Head of caudate nucleus (tissue), 42 donors: ENCODE measurements around the gene WDPCP.
"Not testable (repeated sequence)": the region's sequence is repeated elsewhere in the genome, so short reads cannot be mapped to it uniquely, and the experiment has no call there.

ENCODE experiments used
- DNase-seq, 42 donors: peaks; one replicate each; pipeline versions ENCODE4 v3.0.0 to v3.0.0-alpha.2; 2020 to 2021; ENCODE audit warnings: mixed read lengths in 7 of 42
- intact Hi-C: fragments of 100-400 bp; cut with DNase I; formaldehyde crosslinking; loops from one replicate; pipeline ENCODE4 v1.15.0; 2022

WDPCP gene

GRCh38 chr2:63334910-63335309 is 253.4 kb downstream of the WDPCP start:
- no peak for DNase-seq
- intact Hi-C loops, result no loop called here

- intact Hi-C loops, result no loop called here
- no peak for DNase-seq
Measured at GRCh38 chr2:63326473-63326872, 261.8 kb downstream of the WDPCP start.

DNA sequence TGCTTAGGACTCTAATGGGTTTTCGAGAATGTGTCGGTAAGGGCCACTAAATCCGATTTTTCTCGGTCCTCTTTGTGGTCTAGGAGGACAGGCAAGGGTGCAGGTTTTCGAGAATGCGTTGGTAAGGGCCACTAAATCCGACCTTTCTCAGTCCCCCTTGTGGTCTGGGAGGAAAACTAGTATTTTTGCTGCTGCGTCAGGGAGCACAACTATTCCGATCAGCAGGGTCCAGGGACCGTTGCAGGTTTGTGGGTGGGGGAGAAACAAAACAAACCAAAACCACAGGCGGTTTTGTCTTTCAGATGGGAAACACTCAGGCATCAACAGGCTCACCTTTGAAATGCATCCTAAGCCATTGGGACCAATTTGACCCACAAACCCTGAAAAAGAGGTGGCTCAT is 264.6 kb downstream of the WDPCP start:
- intact Hi-C loops, DNase-seq: not testable (repeated sequence)

- intact Hi-C loops, DNase-seq: not testable (repeated sequence)
Measured at GRCh38 chr2:63321973-63322372, 266.3 kb downstream of the WDPCP start.

DNA sequence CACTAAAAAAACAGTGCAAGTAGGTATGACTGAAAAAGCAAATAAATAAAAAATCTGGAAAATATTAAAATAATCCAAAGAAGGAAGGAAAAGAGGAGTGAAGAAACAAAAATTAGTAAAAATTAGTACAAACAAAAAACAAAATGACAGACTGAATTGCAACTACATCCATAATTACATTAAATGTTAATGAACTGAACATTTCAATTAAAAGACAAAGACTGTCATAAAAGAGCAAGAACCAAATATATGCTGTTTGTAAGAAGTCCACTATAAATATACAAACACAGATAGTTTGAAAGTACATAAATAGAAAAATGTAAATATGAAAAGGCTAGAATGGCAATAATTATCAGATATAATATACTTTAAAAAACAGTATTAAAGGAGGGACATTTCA is 267.6 kb downstream of the WDPCP start:
- no peak for DNase-seq
- intact Hi-C loops, result no loop called here

- intact Hi-C loops, result no loop called here
- DNase-seq, result no peak
Measured at GRCh38 chr2:63310614-63311013, 277.7 kb downstream of the WDPCP start.

GRCh38 chr2:63301481-63301880 is 286.8 kb downstream of the WDPCP start:
- intact Hi-C loops, result no loop called here
- no peak for DNase-seq

DNA sequence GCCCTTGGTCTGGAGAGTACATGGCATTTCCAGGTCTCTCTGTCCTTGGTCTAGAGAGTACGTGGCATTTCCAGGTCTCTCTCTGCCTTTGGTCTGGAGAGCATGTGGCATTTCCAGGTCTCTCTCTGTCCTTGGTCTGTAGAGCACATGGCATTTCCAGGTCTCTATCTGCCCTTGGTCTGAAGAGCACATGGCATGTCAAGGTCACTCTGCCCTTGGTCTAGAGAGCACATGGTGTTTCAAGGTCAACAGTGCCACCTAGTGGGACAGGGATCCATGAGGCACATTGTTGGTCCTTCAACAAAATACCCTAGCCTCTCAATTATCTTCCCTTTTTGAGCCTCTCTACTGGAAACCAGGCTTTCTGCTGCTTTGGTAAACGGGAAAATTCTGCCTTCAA is 287.4 kb downstream of the WDPCP start:
- intact Hi-C loops, result no loop called here
- DNase-seq, result no peak

DNA sequence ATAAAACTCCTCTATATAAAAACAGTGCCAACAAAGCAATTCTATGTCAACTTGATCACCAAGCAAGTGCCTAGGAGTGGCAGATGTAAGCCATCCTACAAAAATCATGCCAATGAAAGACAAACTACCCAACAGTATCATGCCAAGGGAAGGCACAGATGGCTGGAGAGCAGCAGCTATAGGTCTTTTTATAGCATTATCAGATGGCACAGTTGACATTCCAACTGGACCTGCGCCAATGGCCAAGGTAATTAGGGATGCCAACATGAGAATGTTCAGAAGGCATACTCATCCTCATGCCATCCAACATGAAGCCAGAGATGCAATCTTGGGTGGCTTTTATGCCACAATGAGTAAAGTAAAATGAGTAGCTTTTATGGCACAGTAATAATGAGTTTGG is 300.3 kb downstream of the WDPCP start:
- DNase-seq, result no peak
- intact Hi-C loops, result no loop called here

DNA sequence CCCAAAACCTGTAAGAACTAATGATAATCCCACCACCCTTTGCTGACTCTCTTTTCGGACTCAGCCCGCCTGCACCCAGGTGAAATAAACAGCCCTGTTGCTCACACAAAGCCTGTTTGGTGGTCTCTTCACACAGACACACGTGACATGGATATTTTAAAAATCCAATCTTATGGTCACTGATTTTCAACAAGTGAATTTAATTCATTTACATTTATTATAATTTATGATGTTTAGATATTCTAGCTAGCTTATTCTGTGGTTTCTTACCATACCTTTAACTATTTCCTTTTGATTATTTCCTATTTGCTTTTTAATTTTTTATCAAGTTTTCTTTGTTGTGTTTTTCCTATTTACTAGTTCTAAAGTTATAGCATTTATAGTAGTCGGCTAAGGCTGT is 301.8 kb downstream of the WDPCP start:
- intact Hi-C loops, DNase-seq: not testable (repeated sequence)

DNA sequence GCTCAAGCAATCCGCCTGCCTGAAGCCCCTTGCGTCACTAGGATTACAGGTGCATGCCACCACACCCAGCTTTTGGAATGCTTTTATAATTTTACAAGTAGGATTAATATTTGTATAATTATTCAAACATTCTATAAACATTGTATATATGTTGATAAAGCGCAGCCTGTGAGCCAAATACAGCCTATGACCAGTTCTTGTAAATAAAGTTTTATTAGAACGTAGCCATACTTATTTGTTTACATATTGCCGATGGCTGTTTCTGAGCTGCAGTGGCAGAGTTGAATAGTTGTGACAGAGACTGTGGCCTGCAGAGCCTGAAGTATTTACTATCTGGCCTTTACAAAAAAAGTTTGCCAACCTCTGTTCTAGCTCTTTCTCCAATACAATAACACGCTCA is 305.0 kb downstream of the WDPCP start:
- no peak for DNase-seq
- intact Hi-C loops, result no loop called here

GRCh38 chr2:63272560-63272959 is 315.7 kb downstream of the WDPCP start:
- no peak for DNase-seq
- intact Hi-C loops, result no loop called here

DNA sequence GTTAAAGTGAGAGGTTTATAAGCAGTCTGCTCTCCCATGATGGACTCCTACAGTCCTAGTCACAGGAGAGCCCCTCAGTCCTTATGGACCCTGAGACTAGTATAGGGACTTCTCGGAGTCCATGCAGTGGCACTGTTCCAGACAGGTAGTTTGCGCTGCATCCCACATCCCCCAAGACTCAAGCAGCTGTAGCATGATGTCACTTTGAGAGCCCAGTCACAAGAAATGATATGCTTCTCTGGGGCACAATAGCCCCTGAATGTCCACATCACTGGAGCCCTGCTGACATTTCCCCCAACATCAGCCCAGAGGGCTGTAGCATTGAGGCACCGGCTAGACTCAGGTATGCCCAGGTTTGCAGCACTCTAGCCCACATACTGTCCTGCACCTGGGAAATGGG is 317.6 kb downstream of the WDPCP start:
- no peak for DNase-seq
- intact Hi-C loops, result no loop called here

GRCh38 chr2:63268946-63269345 is 319.3 kb downstream of the WDPCP start:
- no peak for DNase-seq
- intact Hi-C loops, result no loop called here

- no peak for DNase-seq
- intact Hi-C loops, result no loop called here
Measured at GRCh38 chr2:63261137-63261621, 327.1 kb downstream of the WDPCP start.

DNA sequence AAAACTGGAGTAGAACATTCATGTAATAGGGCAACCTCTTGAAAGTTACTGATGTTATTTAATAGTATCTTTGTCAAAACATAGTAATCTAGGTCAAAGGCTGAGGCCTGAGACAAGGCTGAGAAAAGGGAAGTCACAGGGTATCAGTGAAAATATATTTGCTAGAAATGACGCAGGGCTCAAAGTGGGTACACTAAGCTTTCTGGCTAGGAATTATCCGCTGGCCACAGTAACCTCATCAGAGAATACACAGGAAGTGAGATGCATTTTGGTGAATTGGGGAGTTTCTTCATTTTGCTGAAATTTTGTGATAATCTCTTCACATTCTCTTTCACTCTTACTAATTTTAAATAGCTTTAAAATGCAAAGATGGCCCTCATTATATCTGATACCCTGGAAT is 330.8 kb downstream of the WDPCP start:
- DNase-seq, result peak in 1 of 42 donors; percentile 3
- intact Hi-C loops, result no loop called here

- no peak for DNase-seq
- intact Hi-C loops, result no loop called here
Measured at GRCh38 chr2:63249161-63249560, 339.1 kb downstream of the WDPCP start.

- intact Hi-C loops, result no loop called here
- no peak for DNase-seq
Measured at GRCh38 chr2:63242747-63243146, 345.5 kb downstream of the WDPCP start.

DNA sequence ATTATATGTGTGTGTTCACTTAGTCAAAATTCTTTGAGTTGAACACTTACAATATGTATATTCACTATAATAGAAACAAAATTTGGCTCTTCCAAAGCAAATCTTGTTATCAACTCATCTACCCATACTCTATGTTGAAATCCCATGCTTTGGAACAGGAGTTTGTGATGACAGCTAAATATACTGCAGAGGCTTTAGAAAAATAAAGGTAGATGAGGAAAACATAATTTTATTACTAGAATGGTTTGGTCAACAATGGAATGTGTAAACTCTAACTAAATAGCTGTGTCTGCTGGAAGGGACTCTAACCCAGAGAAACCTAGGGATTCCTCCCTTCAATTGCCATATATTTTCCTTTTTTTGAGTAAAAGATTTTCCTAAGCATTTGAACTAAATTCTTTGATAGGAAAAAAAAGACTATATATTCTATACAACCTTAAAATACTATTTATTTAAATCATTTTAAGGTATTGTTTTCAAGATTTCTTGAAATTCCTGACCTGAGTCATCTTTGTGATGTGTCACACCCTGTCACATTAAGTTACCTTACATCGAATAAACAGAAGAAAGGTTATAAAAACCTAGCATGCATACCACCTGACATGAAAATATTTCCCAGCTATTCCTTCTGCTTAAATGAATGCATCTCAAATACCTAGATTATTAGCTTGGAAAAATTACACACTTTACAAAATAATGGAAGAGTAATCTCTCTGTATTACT is 362.2 kb downstream of the WDPCP start:
- DNase-seq, result no peak
- intact Hi-C loops, result no loop called here

GRCh38 chr2:63218800-63219526 is 369.3 kb downstream of the WDPCP start:
- DNase-seq, result no peak
- intact Hi-C loops, result no loop called here

DNA sequence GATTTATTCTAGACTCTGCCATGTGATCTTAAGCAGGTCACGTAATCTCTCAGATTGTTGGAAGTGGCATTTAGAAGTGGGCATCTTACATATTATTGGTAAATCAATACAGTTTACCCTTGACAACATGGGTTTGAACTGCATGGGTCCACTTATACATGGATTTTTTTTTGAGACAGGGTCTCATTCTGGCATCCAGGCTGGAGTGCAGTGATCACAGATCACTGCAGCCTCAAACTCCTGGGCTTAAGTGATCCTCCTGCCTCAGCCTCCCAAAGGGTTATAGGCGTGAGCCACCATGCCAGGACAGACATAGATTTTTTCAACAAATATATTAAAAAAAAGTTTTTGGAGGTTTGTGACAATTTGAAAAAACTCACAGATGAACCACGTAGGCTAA is 393.0 kb downstream of the WDPCP start:
- no peak for DNase-seq
- intact Hi-C loops, result no loop called here
